Fibroblast of mammary gland (primary cell): ENCODE measurements around the gene ELOB.

ENCODE experiments used
- DNase-seq: peaks from one replicate; pipeline ENCODE4 v3.0.0-alpha.2; 2010; ENCODE audit warnings: low read depth
- H3K4me3 ChIP-seq: 2 replicates; pipeline ENCODE4 v1.5.1; 2011; ENCODE audit warnings: low read depth, mild to moderate bottlenecking, low read length, moderate library complexity; ENCODE audit not compliant: control insufficient read depth
- CTCF ChIP-seq: conservative IDR thresholded peaks from 2 replicates; pipeline ENCODE4 v1.5.1; 2011; ENCODE audit warnings: low read depth, low read length, inconsistent platforms; ENCODE audit not compliant: control insufficient read depth, insufficient read depth

Gene ELOB

GRCh38 chr16:2784358-2785100 lies 7.4 kb upstream of the ELOB start:
- no peak overlapping the region for H3K4me3 ChIP-seq
- no peak for TF ChIP-seq CTCF
- DNase-seq = no peak

GRCh38 chr16:2783581-2784357 lies 6.7 kb upstream of the ELOB start:
- H3K4me3 ChIP-seq = no peak overlapping the region
- TF ChIP-seq CTCF = no peak
- DNase-seq = no peak

- DNase-seq = no peak
- no peak for TF ChIP-seq CTCF
- H3K4me3 ChIP-seq = no peak overlapping the region
Observed at GRCh38 chr16:2782583-2783351, 5.7 kb upstream of the ELOB start.

GRCh38 chr16:2779978-2780898 lies 3.2 kb upstream of the ELOB start:
- DNase-seq = no peak
- no peak overlapping the region for H3K4me3 ChIP-seq
- TF ChIP-seq CTCF = no peak

- no peak for TF ChIP-seq CTCF
- H3K4me3 ChIP-seq = no peak overlapping the region
- no peak for DNase-seq
Observed at GRCh38 chr16:2779151-2779920, 2.3 kb upstream of the ELOB start.

- TF ChIP-seq CTCF = no peak
- no peak for DNase-seq
- no peak overlapping the region for H3K4me3 ChIP-seq
Observed at GRCh38 chr16:2778630-2778958, 1.5 kb upstream of the ELOB start.
